ENCODE results near the gene PKDCC. TPM values are rescaled to one million over a fixed set of nuclear protein-coding genes. Genes with fewer than 3 reads are reported as not detected.
A peak's percentile ranks its signal among the peaks of the same experiment; 100 is the strongest.

Gene PKDCC
- total and polyA plus RNA-seq, 10 of the 15 experiments (the other 5 are each of a cell fraction or from before 2014, with no cell fraction given), result 0.13 to 10.2 (median 2.3) TPM

DNA sequence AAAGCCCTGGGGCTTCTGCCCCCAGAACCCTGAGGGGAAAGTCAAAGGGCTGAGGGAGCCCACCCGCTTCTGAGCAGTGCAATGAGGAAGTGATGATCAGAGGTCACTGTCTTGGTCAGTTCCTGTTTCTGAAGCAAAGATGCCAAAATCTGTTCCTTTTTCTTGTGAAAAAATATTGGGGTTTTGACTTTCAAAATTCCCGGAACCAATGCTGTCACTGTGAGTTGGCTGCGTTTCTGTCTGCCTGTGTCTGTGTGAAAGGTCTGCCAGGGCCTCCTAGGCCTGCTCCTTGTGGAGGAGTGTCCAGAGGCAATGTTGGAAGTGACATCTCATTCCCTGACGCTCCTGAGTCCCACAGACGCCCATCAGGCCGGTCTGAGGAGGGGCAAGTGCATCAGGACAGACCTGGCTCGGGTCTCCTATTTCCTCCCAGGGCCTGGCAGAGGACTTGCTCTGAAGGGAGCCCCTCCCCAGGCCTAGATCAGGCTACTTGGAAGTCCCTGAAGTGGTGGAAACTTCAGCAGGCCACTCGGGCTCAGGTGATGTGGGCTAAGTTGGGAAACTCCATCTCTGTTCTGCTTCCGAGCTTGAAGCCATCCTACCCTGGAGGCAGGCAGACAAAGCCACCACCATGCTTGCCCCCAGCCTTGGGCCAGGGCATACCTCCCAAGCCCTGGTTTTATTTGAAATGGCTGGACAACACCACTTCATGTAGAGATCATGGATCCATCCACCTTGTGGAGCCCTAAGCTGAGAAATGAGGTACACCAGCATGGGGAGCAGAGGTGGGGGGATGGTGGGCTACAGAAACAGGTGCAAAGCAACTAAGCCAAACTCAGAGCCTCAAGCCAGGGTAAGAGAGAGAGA lies 51.0 kb downstream of the PKDCC start (continued):
- TF ChIP-seq, protein P1, sequence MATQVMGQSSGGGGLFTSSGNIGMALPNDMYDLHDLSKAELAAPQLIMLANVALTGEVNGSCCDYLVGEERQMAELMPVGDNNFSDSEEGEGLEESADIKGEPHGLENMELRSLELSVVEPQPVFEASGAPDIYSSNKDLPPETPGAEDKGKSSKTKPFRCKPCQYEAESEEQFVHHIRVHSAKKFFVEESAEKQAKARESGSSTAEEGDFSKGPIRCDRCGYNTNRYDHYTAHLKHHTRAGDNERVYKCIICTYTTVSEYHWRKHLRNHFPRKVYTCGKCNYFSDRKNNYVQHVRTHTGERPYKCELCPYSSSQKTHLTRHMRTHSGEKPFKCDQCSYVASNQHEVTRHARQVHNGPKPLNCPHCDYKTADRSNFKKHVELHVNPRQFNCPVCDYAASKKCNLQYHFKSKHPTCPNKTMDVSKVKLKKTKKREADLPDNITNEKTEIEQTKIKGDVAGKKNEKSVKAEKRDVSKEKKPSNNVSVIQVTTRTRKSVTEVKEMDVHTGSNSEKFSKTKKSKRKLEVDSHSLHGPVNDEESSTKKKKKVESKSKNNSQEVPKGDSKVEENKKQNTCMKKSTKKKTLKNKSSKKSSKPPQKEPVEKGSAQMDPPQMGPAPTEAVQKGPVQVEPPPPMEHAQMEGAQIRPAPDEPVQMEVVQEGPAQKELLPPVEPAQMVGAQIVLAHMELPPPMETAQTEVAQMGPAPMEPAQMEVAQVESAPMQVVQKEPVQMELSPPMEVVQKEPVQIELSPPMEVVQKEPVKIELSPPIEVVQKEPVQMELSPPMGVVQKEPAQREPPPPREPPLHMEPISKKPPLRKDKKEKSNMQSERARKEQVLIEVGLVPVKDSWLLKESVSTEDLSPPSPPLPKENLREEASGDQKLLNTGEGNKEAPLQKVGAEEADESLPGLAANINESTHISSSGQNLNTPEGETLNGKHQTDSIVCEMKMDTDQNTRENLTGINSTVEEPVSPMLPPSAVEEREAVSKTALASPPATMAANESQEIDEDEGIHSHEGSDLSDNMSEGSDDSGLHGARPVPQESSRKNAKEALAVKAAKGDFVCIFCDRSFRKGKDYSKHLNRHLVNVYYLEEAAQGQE (IDR thresholded peaks at IDR 0.05; ENCODE audit: low read depth, low read length), result no peak
- TF ChIP-seq DPF2 (IDR thresholded peaks at IDR 0.05), result peak; percentile 36; the same call in 1 of the 2 replicates
- peak; percentile 5; the same call in 1 of the 2 replicates for TF ChIP-seq CREM (IDR thresholded peaks at IDR 0.05; ENCODE audit: low read depth)
- TF ChIP-seq WRNIP1 (IDR thresholded peaks at IDR 0.05; ENCODE audit: borderline replicate concordance, low read depth, low read length), result no peak
- TF ChIP-seq SMAD5 (IDR thresholded peaks at IDR 0.05; ENCODE audit: low read depth), result no peak
- TF ChIP-seq NR2C1 (IDR thresholded peaks at IDR 0.05), result 0 out of 2 replicates have a peak, but pooled peaks have one; percentile 22
- peak; percentile 95 for TF ChIP-seq SPI1 (IDR thresholded peaks at IDR 0.05; ENCODE audit: borderline replicate concordance, insufficient read depth, low read depth, low read length)
- TF ChIP-seq SP1 (IDR thresholded peaks at IDR 0.05; ENCODE audit: low read depth, low read length), result no peak
- TF ChIP-seq PML (IDR thresholded peaks at IDR 0.05; ENCODE audit: low read length), result no peak
- TF ChIP-seq GABPA (IDR thresholded peaks at IDR 0.05; ENCODE audit: low read depth), result no peak
- TF ChIP-seq ZNF207 (IDR thresholded peaks at IDR 0.05; ENCODE audit: borderline replicate concordance), result no peak
- TF ChIP-seq, protein P2, sequence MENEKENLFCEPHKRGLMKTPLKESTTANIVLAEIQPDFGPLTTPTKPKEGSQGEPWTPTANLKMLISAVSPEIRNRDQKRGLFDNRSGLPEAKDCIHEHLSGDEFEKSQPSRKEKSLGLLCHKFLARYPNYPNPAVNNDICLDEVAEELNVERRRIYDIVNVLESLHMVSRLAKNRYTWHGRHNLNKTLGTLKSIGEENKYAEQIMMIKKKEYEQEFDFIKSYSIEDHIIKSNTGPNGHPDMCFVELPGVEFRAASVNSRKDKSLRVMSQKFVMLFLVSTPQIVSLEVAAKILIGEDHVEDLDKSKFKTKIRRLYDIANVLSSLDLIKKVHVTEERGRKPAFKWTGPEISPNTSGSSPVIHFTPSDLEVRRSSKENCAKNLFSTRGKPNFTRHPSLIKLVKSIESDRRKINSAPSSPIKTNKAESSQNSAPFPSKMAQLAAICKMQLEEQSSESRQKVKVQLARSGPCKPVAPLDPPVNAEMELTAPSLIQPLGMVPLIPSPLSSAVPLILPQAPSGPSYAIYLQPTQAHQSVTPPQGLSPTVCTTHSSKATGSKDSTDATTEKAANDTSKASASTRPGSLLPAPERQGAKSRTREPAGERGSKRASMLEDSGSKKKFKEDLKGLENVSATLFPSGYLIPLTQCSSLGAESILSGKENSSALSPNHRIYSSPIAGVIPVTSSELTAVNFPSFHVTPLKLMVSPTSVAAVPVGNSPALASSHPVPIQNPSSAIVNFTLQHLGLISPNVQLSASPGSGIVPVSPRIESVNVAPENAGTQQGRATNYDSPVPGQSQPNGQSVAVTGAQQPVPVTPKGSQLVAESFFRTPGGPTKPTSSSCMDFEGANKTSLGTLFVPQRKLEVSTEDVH (IDR thresholded peaks at IDR 0.05; ENCODE audit: low read depth, partially characterized antibody), result no peak
- TF ChIP-seq, protein P3, sequence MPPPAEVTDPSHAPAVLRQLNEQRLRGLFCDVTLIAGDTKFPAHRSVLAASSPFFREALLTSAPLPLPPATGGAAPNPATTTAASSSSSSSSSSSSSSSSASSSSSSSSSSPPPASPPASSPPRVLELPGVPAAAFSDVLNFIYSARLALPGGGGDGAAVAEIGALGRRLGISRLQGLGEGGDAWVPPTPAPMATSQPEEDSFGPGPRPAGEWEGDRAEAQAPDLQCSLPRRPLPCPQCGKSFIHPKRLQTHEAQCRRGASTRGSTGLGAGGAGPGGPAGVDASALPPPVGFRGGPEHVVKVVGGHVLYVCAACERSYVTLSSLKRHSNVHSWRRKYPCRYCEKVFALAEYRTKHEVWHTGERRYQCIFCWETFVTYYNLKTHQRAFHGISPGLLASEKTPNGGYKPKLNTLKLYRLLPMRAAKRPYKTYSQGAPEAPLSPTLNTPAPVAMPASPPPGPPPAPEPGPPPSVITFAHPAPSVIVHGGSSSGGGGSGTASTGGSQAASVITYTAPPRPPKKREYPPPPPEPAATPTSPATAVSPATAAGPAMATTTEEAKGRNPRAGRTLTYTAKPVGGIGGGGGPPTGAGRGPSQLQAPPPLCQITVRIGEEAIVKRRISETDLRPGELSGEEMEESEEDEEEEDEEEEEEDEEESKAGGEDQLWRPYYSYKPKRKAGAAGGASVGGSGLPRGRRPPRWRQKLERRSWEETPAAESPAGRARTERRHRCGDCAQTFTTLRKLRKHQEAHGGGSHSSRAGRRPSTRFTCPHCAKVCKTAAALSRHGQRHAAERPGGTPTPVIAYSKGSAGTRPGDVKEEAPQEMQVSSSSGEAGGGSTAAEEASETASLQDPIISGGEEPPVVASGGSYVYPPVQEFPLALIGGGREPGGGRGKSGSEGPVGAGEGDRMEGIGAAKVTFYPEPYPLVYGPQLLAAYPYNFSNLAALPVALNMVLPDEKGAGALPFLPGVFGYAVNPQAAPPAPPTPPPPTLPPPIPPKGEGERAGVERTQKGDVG (CRISPR knock-in tag; IDR thresholded peaks at IDR 0.05), result no peak
- no peak for TF ChIP-seq ASH2L (IDR thresholded peaks at IDR 0.05; ENCODE audit: borderline replicate concordance, low read depth)
- peak in 1 of 2 experiments; percentile 75; a peak in 2 of 4 replicates for TF ChIP-seq ETV6 (conservative IDR thresholded peaks at IDR 0.05 in 1 of 2, IDR thresholded peaks at IDR 0.05 in 1 of 2; ENCODE audit: borderline replicate concordance in 1 of 2, low read depth in 1 of 2)
- TF ChIP-seq TCF12 (IDR thresholded peaks at IDR 0.05; ENCODE audit: low read depth, low read length), result peak; percentile 47; the same call in 1 of the 2 replicates
- TF ChIP-seq FOXK2 (IDR thresholded peaks at IDR 0.05), result no peak
- peak; percentile 67 for TF ChIP-seq IKZF1 (conservative IDR thresholded peaks at IDR 0.05)
